H1 (cell line): ENCODE results near the gene CACNA2D3. TPM values are rescaled to one million over a fixed set of nuclear protein-coding genes. Genes with fewer than 3 reads are reported as not detected.

Experiments
- CTCF ChIA-PET: fragments of 300-600 bp; sonication (Branson Sonifier 250); formaldehyde crosslinking; loops from one replicate; lab custom pipeline; 2021; ENCODE audit not compliant: partially characterized antibody; lab: Charles Lee
- POLR2A ChIA-PET: fragments of 300-600 bp; sonication (Branson Sonifier 250); formaldehyde crosslinking; loops from one replicate; lab custom pipeline; 2021; ENCODE audit warnings: inconsistent platforms; ENCODE audit not compliant: partially characterized antibody; lab: Charles Lee
- DNase-seq, 2 experiments: peaks; one replicate each; pipeline versions ENCODE4 v3.0.0 to v3.0.0-alpha.2; 2010 to 2022; ENCODE audit warnings: low spot score in 2 of 2, low read depth in 1 of 2, mixed read lengths in 1 of 2
- FAIRE-seq: peaks from 2 replicates; lab custom pipeline; 2011; peaks lifted over from hg19 to GRCh38; lab: Jason Lieb, UNC
- H2AFZ ChIP-seq: 2 replicates; pipeline ENCODE4 v1.8.1; 2012; ENCODE audit warnings: low read length, inconsistent platforms
- H2AK5ac ChIP-seq: 2 replicates; pipeline ENCODE4 v1.6.1; 2013; ENCODE audit warnings: low read depth, low read length
- H2BK120ac ChIP-seq: replicated peaks from 2 replicates; pipeline ENCODE3; 2013; ENCODE audit warnings: low read depth, low read length, inconsistent platforms
- H2BK12ac ChIP-seq: 2 replicates; pipeline ENCODE4 v1.6.1; 2013; ENCODE audit warnings: low read depth, low read length
- H2BK15ac ChIP-seq: 2 replicates; pipeline ENCODE4 v1.6.1; 2013; ENCODE audit warnings: low read length
- H2BK20ac ChIP-seq: 2 replicates; pipeline ENCODE4 v1.6.1; 2013; ENCODE audit warnings: low read length
- H2BK5ac ChIP-seq: 2 replicates; pipeline ENCODE4 v1.6.1; 2013; ENCODE audit warnings: low read depth, low read length
- H3K14ac ChIP-seq: 2 replicates; pipeline ENCODE4 v1.6.1; 2013; ENCODE audit warnings: inconsistent platforms; ENCODE audit not compliant: insufficient read length
- H3K18ac ChIP-seq: 2 replicates; pipeline ENCODE4 v1.6.1; 2013; ENCODE audit warnings: low read length; ENCODE audit errors: extremely low read depth
- H3K23ac ChIP-seq: 2 replicates; pipeline ENCODE4 v1.6.1; 2013; ENCODE audit warnings: inconsistent platforms; ENCODE audit not compliant: insufficient read length
- H3K23me2 ChIP-seq: 2 replicates; pipeline ENCODE4 v1.6.1; 2013; ENCODE audit warnings: low read depth, low read length
- H3K27ac ChIP-seq: 2 replicates; pipeline ENCODE4 v1.6.1; 2011; ENCODE audit warnings: low read depth, low read length, inconsistent platforms
- H3K27me3 ChIP-seq, 4 experiments: replicated peaks in 1 of 4; 1 replicate in 1 of 4; 2 replicates in 3 of 4; pipeline versions ENCODE4 v1.6.1 to v1.8.1; 2011 to 2013; ENCODE audit warnings: low read length in 3 of 4, mild to moderate bottlenecking in 3 of 4, inconsistent platforms in 2 of 4, mixed read lengths in 2 of 4, moderate library complexity in 1 of 4; ENCODE audit not compliant: control insufficient read depth in 3 of 4, insufficient read depth in 3 of 4; ENCODE audit errors: extremely low read depth in 1 of 4
- H3K36me3 ChIP-seq, 4 experiments: 2 replicates each; pipeline versions ENCODE4 v1.6.1 to v1.8.1; 2011 to 2013; ENCODE audit warnings: mild to moderate bottlenecking in 4 of 4, low read length in 3 of 4, moderate library complexity in 2 of 4, control low read depth in 1 of 4, inconsistent platforms in 1 of 4; ENCODE audit not compliant: insufficient read depth in 4 of 4, control insufficient read depth in 2 of 4
- H3K4ac ChIP-seq: replicated peaks from 2 replicates; pipeline ENCODE3; 2013; ENCODE audit warnings: low read length, low read depth, mixed read lengths, inconsistent platforms; ENCODE audit not compliant: insufficient read length
- H3K4me1 ChIP-seq, 4 experiments: replicated peaks in 1 of 4; 1 replicate in 1 of 4; 2 replicates in 3 of 4; pipeline versions ENCODE4 v1.6.1 to v1.8.1; 2011 to 2013; ENCODE audit warnings: low read length in 3 of 4, inconsistent platforms in 2 of 4, mixed read lengths in 1 of 4; ENCODE audit not compliant: insufficient read depth in 4 of 4, control insufficient read depth in 3 of 4
- H3K4me2 ChIP-seq, 2 experiments: 2 replicates each; pipeline versions ENCODE4 v1.6.1 to v1.8.1; 2011 to 2013; ENCODE audit warnings: low read depth in 2 of 2, low read length in 2 of 2, control low read depth in 1 of 2, inconsistent platforms in 1 of 2, mild to moderate bottlenecking in 1 of 2; ENCODE audit not compliant: insufficient read depth in 1 of 2
- H3K4me3 ChIP-seq, 4 experiments: fragments of 200-600, 300-600 bp in 1 of 4; sonication (generic), shearing (Covaris generic), sonication (Bioruptor Twin) in 1 of 4; 2 replicates each; pipeline versions ENCODE4 v1.5.1 to v1.8.1; 2011 to 2016; ENCODE audit warnings: low read length in 4 of 4, low read depth in 3 of 4, control low read depth in 2 of 4, inconsistent platforms in 2 of 4, mild to moderate bottlenecking in 2 of 4, mixed read lengths in 1 of 4, moderate library complexity in 1 of 4; ENCODE audit not compliant: insufficient read depth in 2 of 4; ENCODE audit errors: extremely low read depth in 1 of 4
- H3K56ac ChIP-seq: replicated peaks from 2 replicates; pipeline ENCODE3; 2013; ENCODE audit warnings: low read depth, mild to moderate bottlenecking, mixed read lengths, low read length, inconsistent platforms; ENCODE audit not compliant: insufficient read length
- H3K79me1 ChIP-seq: 2 replicates; pipeline ENCODE4 v1.6.1; 2013; ENCODE audit warnings: low read depth, low read length, control low read depth
- H3K79me2 ChIP-seq, 2 experiments: 2 replicates each; pipeline versions ENCODE4 v1.6.1 to v1.8.1; 2012 to 2013; ENCODE audit warnings: low read length in 2 of 2, mild to moderate bottlenecking in 2 of 2, inconsistent platforms in 1 of 2; ENCODE audit not compliant: insufficient read depth in 2 of 2, control insufficient read depth in 1 of 2
- H3K9ac ChIP-seq, 4 experiments: replicated peaks in 1 of 4; 1 replicate in 1 of 4; 2 replicates in 3 of 4; pipeline versions ENCODE4 v1.6.1 to v1.8.1; 2011 to 2013; ENCODE audit warnings: low read depth in 3 of 4, low read length in 3 of 4, control low read depth in 2 of 4, mild to moderate bottlenecking in 2 of 4, moderate library complexity in 2 of 4, inconsistent platforms in 1 of 4; ENCODE audit errors: extremely low read depth in 1 of 4
- H3K9me3 ChIP-seq, 2 experiments: 2 replicates each; pipeline versions ENCODE4 v1.6.1 to v1.8.1; 2012 to 2013; ENCODE audit warnings: mild to moderate bottlenecking in 2 of 2, moderate library complexity in 2 of 2, control low read depth in 1 of 2, inconsistent platforms in 1 of 2, low read depth in 1 of 2, low read length in 1 of 2, mixed read lengths in 1 of 2; ENCODE audit not compliant: insufficient read depth in 2 of 2
- H4K20me1 ChIP-seq, 2 experiments: replicated peaks in 1 of 2; 2 replicates each; pipeline versions ENCODE3 to v1.8.1; 2011 to 2013; ENCODE audit warnings: inconsistent platforms in 2 of 2, low read length in 2 of 2, mild to moderate bottlenecking in 1 of 2; ENCODE audit not compliant: insufficient read depth in 2 of 2, control insufficient read depth in 1 of 2
- H4K5ac ChIP-seq: 2 replicates; pipeline ENCODE4 v1.6.1; 2013; ENCODE audit warnings: low read length, low read depth, mixed read lengths, inconsistent platforms; ENCODE audit not compliant: insufficient read length
- H4K8ac ChIP-seq: 2 replicates; pipeline ENCODE4 v1.8.0; 2013; ENCODE audit warnings: mild to moderate bottlenecking, moderate library complexity, low read length, inconsistent platforms; ENCODE audit not compliant: insufficient read depth; ENCODE audit errors: extremely low read depth
- H4K91ac ChIP-seq: replicated peaks from 2 replicates; pipeline ENCODE3; 2013; ENCODE audit warnings: low read length, mixed read lengths, inconsistent platforms; ENCODE audit not compliant: insufficient read length
- ASH2L ChIP-seq: fragments of 200-600, 300-600 bp; sonication (generic); IDR thresholded peaks from one replicate; pipeline ENCODE4 v1.7.1; 2017; ENCODE audit warnings: low read length
- BCL11A ChIP-seq, 2 experiments: IDR thresholded peaks; one replicate each; pipeline ENCODE4 v1.6.1; 2011; ENCODE audit warnings: low read depth in 2 of 2, low read length in 2 of 2, mild to moderate bottlenecking in 2 of 2
- CBX5 ChIP-seq: fragments of 300-800, 300-1000 bp; sonication (generic); IDR thresholded peaks from 2 replicates; pipeline ENCODE4 v1.7.1; 2016; ENCODE audit warnings: antibody characterized with exemption, low read length, low read depth
- CHD1 ChIP-seq: IDR thresholded peaks from 2 replicates; pipeline ENCODE4 v1.6.1; 2012; ENCODE audit warnings: low read depth, low read length, improper control_type of control experiment
- EZH2 ChIP-seq: fragments of 200-600 bp; sonication (generic); IDR thresholded peaks from 2 replicates; pipeline ENCODE4 v1.7.1; 2012; ENCODE audit warnings: low read depth, mild to moderate bottlenecking, moderate library complexity, low read length, inconsistent platforms; ENCODE audit not compliant: severe bottlenecking
- GABPA ChIP-seq: IDR thresholded peaks from 2 replicates; pipeline ENCODE4 v1.6.1; 2011; ENCODE audit warnings: mild to moderate bottlenecking, low read length, moderate library complexity, borderline replicate concordance; ENCODE audit not compliant: insufficient read depth
- JUN ChIP-seq: IDR thresholded peaks from 2 replicates; pipeline ENCODE4 v1.6.1; 2011; ENCODE audit warnings: low read depth, mild to moderate bottlenecking, improper control_type of control experiment, low read length
- JUND ChIP-seq: IDR thresholded peaks from 2 replicates; pipeline ENCODE4 v1.6.1; 2011; ENCODE audit warnings: mild to moderate bottlenecking, improper control_type of control experiment, low read length
- MAFK ChIP-seq: IDR thresholded peaks from 2 replicates; pipeline ENCODE4 v1.6.1; 2012; ENCODE audit warnings: low read depth, mild to moderate bottlenecking, improper control_type of control experiment, low read length
- NRF1 ChIP-seq: IDR thresholded peaks from 2 replicates; pipeline ENCODE4 v1.6.1; 2011; ENCODE audit warnings: mild to moderate bottlenecking, low read depth, low read length, improper control_type of control experiment
- SAP30 ChIP-seq: fragments of 300-600 bp; sonication (generic); IDR thresholded peaks from 2 replicates; pipeline ENCODE4 v1.7.1; 2012; ENCODE audit warnings: low read length, moderate library complexity, mild to moderate bottlenecking, inconsistent platforms; ENCODE audit not compliant: insufficient read depth, insufficient replicate concordance
- TBP ChIP-seq: IDR thresholded peaks from 2 replicates; pipeline ENCODE4 v1.6.1; 2011; ENCODE audit warnings: low read depth, low read length, improper control_type of control experiment
- TCF12 ChIP-seq: IDR thresholded peaks from 2 replicates; pipeline ENCODE4 v1.6.1; 2011; ENCODE audit warnings: low read depth, mild to moderate bottlenecking, low read length
- TEAD4 ChIP-seq: IDR thresholded peaks from 2 replicates; pipeline ENCODE4 v1.6.1; 2012; ENCODE audit warnings: low read depth, low read length, inconsistent platforms, mixed read lengths
- YY1 ChIP-seq: IDR thresholded peaks from 2 replicates; pipeline ENCODE4 v1.6.1; 2011; ENCODE audit warnings: low read depth, mild to moderate bottlenecking, low read length
- WGBS, 2 experiments: shearing (Covaris generic) in 1 of 2; methylation state at CpG; one replicate each; pipeline versions ENCODE4 v1.1.6 to v1.1.7; 2013 to 2015; ENCODE audit warnings: low lambda C conversion rate in 2 of 2, mixed read lengths in 2 of 2, inconsistent platforms in 1 of 2, low coverage in 1 of 2, missing lambda C conversion rate in 1 of 2; ENCODE audit not compliant: insufficient replicate concordance in 2 of 2, insufficient coverage in 1 of 2, insufficient read length in 1 of 2; ENCODE audit errors: extremely low coverage in 1 of 2, missing lambda C conversion rate in 1 of 2; 5-methylcytosine and 5-hydroxymethylcytosine counted together
- polyA plus RNA-seq, 7 experiments: library from polyadenylated mRNA; depleted of rRNA in 3 of 7; stranded (reverse) in 5 of 7; unstranded in 2 of 7; fragments of >200 nt in 5 of 7; fragments of 200-250 nt in 2 of 7; gene quantifications; 1 replicate in 5 of 7; 2 replicates in 1 of 7; 4 replicates in 1 of 7; pipeline versions ENCODE4 v1.2.1 to v1.2.3, GENCODE V29; 2011 to 2013; ENCODE audit warnings: missing spikeins in 2 of 7, mixed read lengths in 2 of 7
- total RNA-seq: library from RNA; stranded (reverse); fragmentation: NEBNext Ultra II Directional; extraction: Animal tissue kit (Norgen Biotek cat#: 25700); gene quantifications from 2 replicates; pipeline ENCODE4 v1.2.1, GENCODE V29; 2021

The CACNA2D3 gene
- total and polyA plus RNA-seq, 2 of the 8 experiments (the other 6 are each of a cell fraction or from before 2014, with no cell fraction given), result 1.5 to 1.8 TPM

GRCh38 chr3:54850484-54851018, 728.2 kb downstream of the CACNA2D3 start:
- CTCF ChIA-PET, result interaction anchor here (0.9 to 4.2 kb wide), 5 partner anchors 14 to 590 kb away, joined by 3 to 29 read pairs (median 4); no protein-coding TSS in a partner anchor
- no peak for DNase-seq
- POLR2A ChIA-PET, result interaction anchor here (1.5 kb wide), 1 partner anchor 19 kb away, joined by 5 read pairs; no protein-coding TSS in a partner anchor

More at GRCh38 chr3:54850484-54851018, 728.2 kb downstream of the CACNA2D3 start:
- Histone ChIP-seq H3K14ac (no peak overlapping the region), H3K36me3 (no peaks in the 10 kb centered on the region), H3K4me3 (no peak overlapping the region), H4K8ac (no peak overlapping the region), H2BK20ac (no peak overlapping the region), H4K20me1 (no peaks in the 10 kb centered on the region), H2BK12ac (no peak overlapping the region), H4K5ac (no peak overlapping the region), H3K23ac (no peak overlapping the region), H3K27me3 (no peaks in the 10 kb centered on the region), H2BK120ac (no peak overlapping the region), H3K27ac (no peak overlapping the region), H2BK15ac (no peak overlapping the region), H3K18ac (no peak overlapping the region), H3K79me2 (no peaks in the 10 kb centered on the region), H3K4ac (no peak overlapping the region), H3K9ac (no peak overlapping the region), H4K91ac (no peak overlapping the region), H2BK5ac (no peak overlapping the region), H3K4me2 (no peak overlapping the region)
- FAIRE-seq, result no peak
- TF ChIP-seq YY1 (no peak), GABPA (no peak), TEAD4 (no peak), BCL11A (IDR thresholded peaks at IDR 0.05; ENCODE audit: low read depth in 2 of 2, low read length in 2 of 2) (no peak), EZH2 (no peak), JUN (no peak), SAP30 (no peak), JUND (no peak), TBP (no peak), TCF12 (no peak), CBX5 (no peak), ASH2L (no peak), NRF1 (no peak), CHD1 (no peak), MAFK (no peak)
- TF ChIP-seq, all 59 proteins: peak for 0
- H3K79me1 ChIP-seq, result no peaks in the 10 kb centered on the region
- no peak overlapping the region for H2AK5ac ChIP-seq
- no peak overlapping the region for H3K56ac ChIP-seq
- 0 out of 7 replicates have a peak, but pooled peaks cover 0 to 2% (median 0%) of the 10 kb centered on the region in 4 experiments for H3K4me1 ChIP-seq
- H3K23me2 ChIP-seq, result no peaks in the 10 kb centered on the region
- no peak overlapping the region for H2AFZ ChIP-seq
- 74% methylated on average over 2 of the region's 2 CpGs; no CpG with 5 or more reads in 1 of the 2 experiments for WGBS, 2 experiments
- no peaks in the 10 kb centered on the region for H3K9me3 ChIP-seq
